Glutamatergic neuron (in vitro differentiated cells): ENCODE results near the gene CNP. TPM values are rescaled to one million over a fixed set of nuclear protein-coding genes. Genes with fewer than 3 reads are reported as not detected.
A peak's percentile ranks its signal among the peaks of the same experiment; 100 is the strongest.

Experiments
- DNase-seq: peaks from one replicate; pipeline ENCODE4 v3.0.0; 2022
- H3K27ac Mint-ChIP-seq: one replicate; pipeline ENCODE4 v1.8.0; 2020; ENCODE audit warnings: mild to moderate bottlenecking, mixed read lengths, inconsistent platforms; ENCODE audit not compliant: unreplicated experiment
- H3K27me3 Mint-ChIP-seq: one replicate; pipeline ENCODE4 v1.8.0; 2020; ENCODE audit warnings: mild to moderate bottlenecking, moderate library complexity, mixed read lengths, inconsistent platforms; ENCODE audit not compliant: unreplicated experiment
- H3K36me3 Mint-ChIP-seq: one replicate; pipeline ENCODE4 v1.8.0; 2020; ENCODE audit warnings: mild to moderate bottlenecking, mixed read lengths, inconsistent platforms; ENCODE audit not compliant: unreplicated experiment
- H3K4me1 Mint-ChIP-seq: one replicate; pipeline ENCODE4 v1.8.0; 2020; ENCODE audit warnings: mild to moderate bottlenecking, low read depth, mixed read lengths, inconsistent platforms; ENCODE audit not compliant: unreplicated experiment
- H3K4me3 Mint-ChIP-seq: one replicate; pipeline ENCODE4 v1.8.0; 2020; ENCODE audit warnings: mild to moderate bottlenecking, mixed read lengths, inconsistent platforms; ENCODE audit not compliant: unreplicated experiment
- H3K9me3 Mint-ChIP-seq: one replicate; pipeline ENCODE4 v1.8.0; 2020; ENCODE audit warnings: mild to moderate bottlenecking, moderate library complexity, mixed read lengths, inconsistent platforms; ENCODE audit not compliant: unreplicated experiment
- CTCF ChIP-seq: fragments of 200-600 bp; sonication (generic); IDR thresholded peaks from one replicate; pipeline ENCODE4 v1.5.0; 2021; ENCODE audit not compliant: partially characterized antibody, unreplicated experiment
- total RNA-seq: library from RNA; stranded (reverse); fragmentation: NEBNext Ultra II Directional; extraction: Animal tissue kit (Norgen Biotek cat#: 25700); gene quantifications from one replicate; pipeline ENCODE4 v1.2.1, GENCODE V29; 2021; ENCODE audit not compliant: unreplicated experiment

The CNP gene
- total RNA-seq, 1 donor from 2014 or later, result 51.5 TPM

DNA sequence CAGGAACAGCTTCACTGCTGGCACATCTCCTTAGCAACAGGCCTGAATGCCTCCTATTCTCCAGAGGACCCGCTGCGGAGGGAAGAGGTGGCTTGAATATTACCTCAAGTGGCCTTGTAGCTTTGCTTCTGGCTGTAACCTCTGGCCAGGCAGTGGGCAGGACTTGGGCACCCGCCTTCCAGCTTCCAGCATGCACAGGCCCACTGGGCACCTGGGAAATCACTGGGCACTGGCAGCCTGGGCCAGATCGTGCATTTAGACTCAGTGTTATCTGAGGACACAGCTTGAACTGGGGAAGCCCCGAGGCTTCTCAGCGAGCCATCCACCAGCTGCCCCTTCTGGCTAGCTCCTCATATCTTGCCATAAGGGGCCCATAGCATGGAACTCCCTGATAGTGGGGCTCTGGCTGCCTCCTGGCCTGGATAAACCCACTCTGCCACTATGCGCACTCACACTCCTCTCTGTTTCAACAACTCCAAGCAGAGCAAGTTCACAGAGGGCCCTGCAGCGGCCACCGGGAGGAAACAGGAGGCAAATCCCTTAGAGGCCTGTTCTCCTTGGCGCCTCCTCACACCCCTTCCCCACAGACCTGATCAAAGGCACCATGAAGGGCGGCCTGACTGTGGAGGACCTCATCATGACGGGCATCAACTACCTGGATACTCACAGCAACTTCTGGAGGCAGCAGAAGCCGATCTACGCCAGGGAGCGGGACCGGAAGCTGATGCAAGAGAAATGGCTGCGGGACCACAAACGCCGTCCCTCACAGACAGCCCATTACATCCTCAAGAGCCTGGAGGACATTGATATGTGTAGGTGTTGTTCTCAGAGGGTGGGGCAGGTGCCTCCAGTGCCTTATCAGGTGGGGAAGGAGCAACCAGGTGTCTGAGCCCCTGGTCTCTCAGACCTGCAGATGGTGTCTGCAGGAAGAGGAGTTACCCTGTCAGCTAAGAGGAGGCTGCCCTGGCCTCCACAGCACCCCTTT, 28.3 kb upstream of the CNP start:
- H3K27me3 Mint-ChIP-seq, result peaks cover 2% of the 10 kb centered on the region
- no peak for TF ChIP-seq CTCF
- H3K9me3 Mint-ChIP-seq, result peaks cover 3% of the 10 kb centered on the region
- DNase-seq, result no peak
- peak overlapping the region; percentile 49 for H3K4me3 Mint-ChIP-seq
- peak overlapping the region; percentile 55 for H3K27ac Mint-ChIP-seq
- no peaks in the 10 kb centered on the region for H3K36me3 Mint-ChIP-seq
- H3K4me1 Mint-ChIP-seq, result peaks cover 19% of the 10 kb centered on the region

- no peaks in the 10 kb centered on the region for H3K36me3 Mint-ChIP-seq
- H3K9me3 Mint-ChIP-seq, result peaks cover 3% of the 10 kb centered on the region
- H3K4me3 Mint-ChIP-seq, result peak overlapping the region; percentile 61
- peaks cover 19% of the 10 kb centered on the region for H3K4me1 Mint-ChIP-seq
- no peak for DNase-seq
- no peak for TF ChIP-seq CTCF
- peaks cover 3% of the 10 kb centered on the region for H3K27me3 Mint-ChIP-seq
- peak overlapping the region; percentile 54 for H3K27ac Mint-ChIP-seq
Observed at GRCh38 chr17:41939044-41939692, 27.4 kb upstream of the CNP start.

- peaks cover 19% of the 10 kb centered on the region for H3K4me1 Mint-ChIP-seq
- TF ChIP-seq CTCF, result no peak
- peak overlapping the region; percentile 54 for H3K27ac Mint-ChIP-seq
- peaks cover 3% of the 10 kb centered on the region for H3K27me3 Mint-ChIP-seq
- peak overlapping the region; percentile 61 for H3K4me3 Mint-ChIP-seq
- no peak for DNase-seq
- peaks cover 3% of the 10 kb centered on the region for H3K9me3 Mint-ChIP-seq
- no peaks in the 10 kb centered on the region for H3K36me3 Mint-ChIP-seq
Observed at GRCh38 chr17:41939693-41940090, 26.9 kb upstream of the CNP start.

DNA sequence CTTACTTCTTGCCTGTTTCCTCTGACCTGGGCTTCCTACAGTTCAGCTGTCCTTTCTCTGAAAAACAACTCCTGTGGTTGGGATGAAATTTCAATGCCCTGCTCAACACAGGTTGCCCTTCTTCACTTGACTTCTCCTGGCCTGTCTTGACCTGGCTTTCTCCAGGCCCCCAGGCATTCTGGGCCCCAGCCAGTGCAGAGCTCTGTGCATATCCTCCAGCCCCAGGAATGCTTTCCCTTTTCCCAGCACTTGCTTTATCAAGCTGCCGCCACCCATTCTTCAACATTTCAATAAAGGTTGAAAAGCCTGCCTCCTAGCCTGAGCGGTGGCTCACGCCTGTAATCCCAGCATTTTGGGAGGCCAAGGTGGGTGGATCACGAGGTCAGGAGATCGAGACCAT, 25.4 kb upstream of the CNP start:
- H3K4me1 Mint-ChIP-seq, result peaks cover 19% of the 10 kb centered on the region
- H3K36me3 Mint-ChIP-seq, result no peaks in the 10 kb centered on the region
- H3K27ac Mint-ChIP-seq, result no peak overlapping the region
- no peak for TF ChIP-seq CTCF
- no peak overlapping the region for H3K4me3 Mint-ChIP-seq
- no peak for DNase-seq
- H3K27me3 Mint-ChIP-seq, result peaks cover 3% of the 10 kb centered on the region
- H3K9me3 Mint-ChIP-seq, result peaks cover 3% of the 10 kb centered on the region
